T-helper 1 cell treated with Interleukin-12 subunit alpha and Interleukin-12 subunit beta and Interleukin-4 antibody, amounts not matched to agents 30 ng/mL and 1 ng/mL, for 36 hours (primary cell): Measurements from ENCODE around the gene HNRNPR. TPM values are rescaled to one million over a fixed set of nuclear protein-coding genes. Genes with fewer than 3 reads are reported as not detected.
"Not testable (repeated sequence)": the region's sequence is repeated elsewhere in the genome, so short reads cannot be mapped to it uniquely, and the experiment has no call there.

Source experiments
- intact Hi-C: fragments of 100-400 bp; cut with micrococcal nuclease; formaldehyde crosslinking; loops from one replicate; pipeline ENCODE4 v1.15.1; 2024
- total RNA-seq: library from RNA; stranded (reverse); gene quantifications from 2 replicates; pipeline ENCODE4 v1.2.3, GENCODE V29; 2022

HNRNPR gene
- total RNA-seq, 1 donor from 2014 or later = 207 TPM

DNA sequence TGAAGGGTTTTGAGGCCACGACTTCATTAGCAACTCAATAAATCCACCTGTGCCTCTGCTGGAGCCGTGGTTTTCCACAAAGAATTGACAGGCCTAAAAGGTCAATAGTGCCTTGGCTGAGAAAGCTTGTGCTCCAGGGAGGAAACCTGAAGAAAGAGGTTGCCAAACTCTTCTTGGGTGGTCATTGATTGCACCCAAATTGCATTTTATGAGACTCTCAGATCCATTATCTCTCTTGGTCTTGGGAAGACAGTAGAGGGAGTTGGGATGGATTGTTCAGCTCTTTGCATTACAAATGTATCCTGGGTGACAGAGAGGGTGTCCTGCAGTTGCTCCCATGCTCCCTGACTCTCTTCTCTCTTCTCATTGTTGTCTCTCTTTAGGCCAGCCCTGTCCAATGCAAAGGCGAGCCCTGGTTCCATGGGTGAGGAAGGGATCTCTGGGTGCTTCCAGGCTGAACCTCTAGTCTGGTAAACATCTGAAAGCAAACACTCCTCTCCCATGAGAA, 80.7 kb downstream of the HNRNPR start:
- intact Hi-C loops = no loop called here

DNA sequence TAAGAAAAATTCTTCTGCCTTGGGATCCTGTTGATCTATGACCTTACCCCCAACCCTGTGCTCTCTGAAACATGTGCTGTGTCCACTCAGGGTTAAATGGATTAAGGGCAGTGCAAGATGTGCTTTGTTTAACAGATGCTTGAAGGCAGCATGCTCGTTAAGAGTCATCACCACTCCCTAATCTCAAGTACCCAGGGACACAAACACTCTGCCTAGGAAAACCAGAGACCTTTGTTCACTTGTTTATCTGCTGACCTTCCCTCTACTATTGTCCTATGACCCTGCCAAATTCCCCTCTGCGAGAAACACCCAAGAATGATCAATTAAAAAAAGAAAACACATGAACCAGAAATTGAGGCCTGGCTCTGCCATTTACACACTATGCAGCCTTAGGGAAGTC, 86.0 kb downstream of the HNRNPR start:
- intact Hi-C loops = not testable (repeated sequence)

GRCh38 chr1:23257371-23257770, 86.7 kb downstream of the HNRNPR start:
- intact Hi-C loops = not testable (repeated sequence)

Other genes with a start within 250 kb of the HNRNPR start
- 23.2 and 25.8 TPM in 2 replicates for gene LUZP1, start 175.4 kb downstream of the HNRNPR start, total RNA-seq
- not detected in 2 replicates for gene HTR1D, start 126.8 kb downstream of the HNRNPR start, total RNA-seq
- 5.8 and 6.0 TPM in 2 replicates for gene ZNF436, start 25.6 kb upstream of the HNRNPR start, total RNA-seq
- 4.9 and 5.5 TPM in 2 replicates for gene TCEA3, start 80.5 kb upstream of the HNRNPR start, total RNA-seq
- gene ASAP3, start 139.9 kb upstream of the HNRNPR start, total RNA-seq = 0.22 and 0.32 TPM in 2 replicates
- 72.5 and 78.8 TPM in 2 replicates for gene E2F2, start 186.9 kb upstream of the HNRNPR start, total RNA-seq
- gene ID3, start 215.2 kb upstream of the HNRNPR start, total RNA-seq = 8.2 and 10.8 TPM in 2 replicates